HG03565 (cell line): ENCODE measurements around the gene PPP2R1A.

Source experiments
- ATAC-seq: cut with Tn5 transposase; IDR thresholded peaks from one replicate; pipeline ENCODE4 v1.9.1; 2021; ENCODE audit warnings: mild to moderate bottlenecking, moderate library complexity; ENCODE audit not compliant: unreplicated experiment

PPP2R1A gene

GRCh38 chr19:52189735-52190486, at the start of gene PPP2R1A:
Gene PPP2R1A (plus strand): TSS chr19:52190052. CDS start chr19:52190097, 45 bp downstream.
- ATAC-seq: peak; percentile 83

- ATAC-seq: no peak
These were observed 48.6 kb upstream of the PPP2R1A start for GRCh38 chr19:52141203-52141602.

- no peak for ATAC-seq
These were observed 47.8 kb upstream of the PPP2R1A start for GRCh38 chr19:52142001-52142595.

- ATAC-seq: no peak
These were observed 41.6 kb upstream of the PPP2R1A start for GRCh38 chr19:52148256-52148655.

GRCh38 chr19:52155596-52156359, 34.1 kb upstream of the PPP2R1A start:
- no peak for ATAC-seq

- ATAC-seq: no peak
These were observed 19.5 kb upstream of the PPP2R1A start for GRCh38 chr19:52170304-52170703.

- ATAC-seq: no peak
These were observed 19.0 kb upstream of the PPP2R1A start for GRCh38 chr19:52170863-52171320.

- peak; percentile 41 for ATAC-seq
These were observed 18.3 kb upstream of the PPP2R1A start, which contains the start of gene ZNF836 for GRCh38 chr19:52171321-52172169. Gene ZNF836 (minus strand): TSS chr19:52171621. CDS start chr19:52168072, 3,549 bp downstream.

- no peak for ATAC-seq
These were observed 17.5 kb upstream of the PPP2R1A start for GRCh38 chr19:52172347-52172746.

- ATAC-seq: no peak
These were observed 13.3 kb upstream of the PPP2R1A start for GRCh38 chr19:52176574-52176973.

- no peak for ATAC-seq
These were observed 2.4 kb upstream of the PPP2R1A start for GRCh38 chr19:52187407-52187806.

- peak; percentile 2 for ATAC-seq
These were observed 774 bp upstream of the PPP2R1A start for GRCh38 chr19:52188822-52189734.

- no peak for ATAC-seq
These were observed 838 bp downstream of the PPP2R1A start for GRCh38 chr19:52190487-52191293.

- no peak for ATAC-seq
These were observed 1.5 kb downstream of the PPP2R1A start for GRCh38 chr19:52191389-52191788.

GRCh38 chr19:52191951-52192350, 2.1 kb downstream of the PPP2R1A start:
- ATAC-seq: no peak

- ATAC-seq: no peak
These were observed 6.6 kb downstream of the PPP2R1A start for GRCh38 chr19:52196256-52196967.

GRCh38 chr19:52197964-52198363, 8.1 kb downstream of the PPP2R1A start:
- no peak for ATAC-seq

- ATAC-seq: no peak
These were observed 8.8 kb downstream of the PPP2R1A start for GRCh38 chr19:52198678-52199077.
